ENCODE measurements around the gene OR51D1.

Gene OR51D1

GRCh38 chr11:4643076-4643475 is 5.8 kb downstream of the OR51D1 start:
- intact Hi-C loops (cut with DNase I) = loop anchor here (10.0 kb wide), 1 partner anchor 742 kb away; the partner anchor contains the start of gene OR51M1
- DNase-seq = no peak

- intact Hi-C loops (cut with DNase I) = loop anchor here (10.0 kb wide), 1 partner anchor 741 kb away; the partner anchor contains the start of gene OR51M1
- no peak for DNase-seq
These were observed 6.4 kb downstream of the OR51D1 start, which contains the start of gene OR51E1 for GRCh38 chr11:4643682-4644081. TSS of gene OR51E1 (plus strand) at chr11:4643982. CDS start at chr11:4652527, 8,545 bp downstream.

- intact Hi-C loops (cut with DNase I) = loop anchor here (10.0 kb wide), 1 partner anchor 741 kb away; the partner anchor contains the start of gene OR51M1
These were observed 7.0 kb downstream of the OR51D1 start for GRCh38 chr11:4644233-4644632.

GRCh38 chr11:4645974-4646373 is 8.7 kb downstream of the OR51D1 start:
- no peak for DNase-seq
- intact Hi-C loops (cut with DNase I) = loop anchor here (10.0 kb wide), 1 partner anchor 739 kb away; the partner anchor contains the start of gene OR51M1

More at GRCh38 chr11:4644233-4644632, 7.0 kb downstream of the OR51D1 start:
- DNase-seq = no peak

- intact Hi-C loops (cut with DNase I) = loop anchor here (10.0 kb wide), 1 partner anchor 737 kb away; the partner anchor contains the start of gene OR51M1
- DNase-seq = no peak
These were observed 10.5 kb downstream of the OR51D1 start for GRCh38 chr11:4647766-4648165.

GRCh38 chr11:4654635-4655369 is 17.5 kb downstream of the OR51D1 start:
- no peak for DNase-seq
- intact Hi-C loops (cut with DNase I) = no loop called here

GRCh38 chr11:4658629-4659445 is 21.6 kb downstream of the OR51D1 start:
- intact Hi-C loops (cut with DNase I) = no loop called here
- DNase-seq = no peak

GRCh38 chr11:4662876-4663275 is 25.6 kb downstream of the OR51D1 start:
- intact Hi-C loops (cut with DNase I) = no loop called here
- no peak for DNase-seq

- intact Hi-C loops (cut with DNase I) = no loop called here
- no peak for DNase-seq
These were observed 26.9 kb downstream of the OR51D1 start for GRCh38 chr11:4664183-4664582.

GRCh38 chr11:4664786-4665185 is 27.5 kb downstream of the OR51D1 start:
- no peak for DNase-seq
- intact Hi-C loops (cut with DNase I) = no loop called here

- no peak for DNase-seq
- intact Hi-C loops (cut with DNase I) = no loop called here
These were observed 28.1 kb downstream of the OR51D1 start for GRCh38 chr11:4665424-4665823.

GRCh38 chr11:4671741-4672140 is 34.5 kb downstream of the OR51D1 start:
- DNase-seq = no peak
- intact Hi-C loops (cut with DNase I) = no loop called here

- intact Hi-C loops (cut with DNase I) = no loop called here
- no peak for DNase-seq
These were observed 35.2 kb downstream of the OR51D1 start for GRCh38 chr11:4672470-4672869.

GRCh38 chr11:4673781-4674180 is 36.5 kb downstream of the OR51D1 start:
- DNase-seq = no peak
- intact Hi-C loops (cut with DNase I) = no loop called here

GRCh38 chr11:4677948-4678347 is 40.7 kb downstream of the OR51D1 start:
- DNase-seq = no peak
- intact Hi-C loops (cut with DNase I) = no loop called here

GRCh38 chr11:4680341-4680740 is 43.1 kb downstream of the OR51D1 start:
- intact Hi-C loops (cut with DNase I) = no loop called here
- DNase-seq = no peak

- DNase-seq = no peak
- intact Hi-C loops (cut with DNase I) = no loop called here
These were observed 45.5 kb downstream of the OR51D1 start for GRCh38 chr11:4682623-4683419.

GRCh38 chr11:4684631-4685285 is 47.5 kb downstream of the OR51D1 start:
- no peak for DNase-seq
- intact Hi-C loops (cut with DNase I) = no loop called here
